CD4-positive, alpha-beta T cell treated with Interleukin-17A for 1 hour (primary cell): ENCODE data around the gene TRMT11.
"Not testable (repeated sequence)": the region's sequence is repeated elsewhere in the genome, so short reads cannot be mapped to it uniquely, and the experiment has no call there.

Experiments
- DNase-seq: peaks from one replicate; pipeline ENCODE4 v3.0.0-alpha.2; 2020

Gene TRMT11

GRCh38 chr6:126048635-126049034, 62.3 kb downstream of the TRMT11 start:
- no peak for DNase-seq

- no peak for DNase-seq
Measured at GRCh38 chr6:126050795-126051194, 64.5 kb downstream of the TRMT11 start.

GRCh38 chr6:126051791-126052190, 65.5 kb downstream of the TRMT11 start:
- no peak for DNase-seq

GRCh38 chr6:126052485-126052884, 66.1 kb downstream of the TRMT11 start:
- no peak for DNase-seq

GRCh38 chr6:126054258-126054702, 67.9 kb downstream of the TRMT11 start:
- no peak for DNase-seq

- no peak for DNase-seq
Measured at GRCh38 chr6:126054802-126055201, 68.5 kb downstream of the TRMT11 start.

GRCh38 chr6:126055449-126055848, 69.1 kb downstream of the TRMT11 start:
- no peak for DNase-seq

GRCh38 chr6:126056355-126057004, 70.1 kb downstream of the TRMT11 start:
- no peak for DNase-seq

- DNase-seq = not testable (repeated sequence)
Measured at GRCh38 chr6:126058085-126058484, 71.7 kb downstream of the TRMT11 start.

- no peak for DNase-seq
Measured at GRCh38 chr6:126060400-126060799, 74.1 kb downstream of the TRMT11 start.

- no peak for DNase-seq
Measured at GRCh38 chr6:126063512-126064146, 77.3 kb downstream of the TRMT11 start.

GRCh38 chr6:126064257-126064747, 78.0 kb downstream of the TRMT11 start:
- no peak for DNase-seq

- no peak for DNase-seq
Measured at GRCh38 chr6:126064748-126065401, 78.5 kb downstream of the TRMT11 start.

- DNase-seq = no peak
Measured at GRCh38 chr6:126066053-126067048, 80.0 kb downstream of the TRMT11 start.

- no peak for DNase-seq
Measured at GRCh38 chr6:126067073-126067472, 80.7 kb downstream of the TRMT11 start.

- DNase-seq = no peak
Measured at GRCh38 chr6:126069449-126069848, 83.1 kb downstream of the TRMT11 start.

GRCh38 chr6:126071000-126071647, 84.8 kb downstream of the TRMT11 start:
- no peak for DNase-seq

GRCh38 chr6:126072172-126072571, 85.8 kb downstream of the TRMT11 start:
- DNase-seq = no peak

GRCh38 chr6:126072834-126073233, 86.5 kb downstream of the TRMT11 start:
- no peak for DNase-seq

GRCh38 chr6:126075335-126076071, 89.2 kb downstream of the TRMT11 start:
- no peak for DNase-seq

GRCh38 chr6:126076992-126077664, 90.8 kb downstream of the TRMT11 start:
- no peak for DNase-seq
